HFF-Myc (cell line): Measurements from ENCODE around the gene CAMKK2.
"Not testable (repeated sequence)": the region's sequence is repeated elsewhere in the genome, so short reads cannot be mapped to it uniquely, and the experiment has no call there.

Source experiments
- DNase-seq: peaks from one replicate; pipeline ENCODE4 v3.0.0-alpha.2; 2011; ENCODE audit warnings: low read depth; ENCODE audit errors: extremely low read depth
- H3K4me3 ChIP-seq: replicated peaks from 2 replicates; pipeline ENCODE4 v1.5.1; 2011; ENCODE audit warnings: low read depth, mild to moderate bottlenecking, control low read depth, low read length
- CTCF ChIP-seq: IDR thresholded peaks from 2 replicates; pipeline ENCODE4 v1.5.1; 2012; ENCODE audit warnings: mild to moderate bottlenecking, low read depth, low read length, control low read depth; ENCODE audit errors: missing control alignments

CAMKK2 gene

DNA sequence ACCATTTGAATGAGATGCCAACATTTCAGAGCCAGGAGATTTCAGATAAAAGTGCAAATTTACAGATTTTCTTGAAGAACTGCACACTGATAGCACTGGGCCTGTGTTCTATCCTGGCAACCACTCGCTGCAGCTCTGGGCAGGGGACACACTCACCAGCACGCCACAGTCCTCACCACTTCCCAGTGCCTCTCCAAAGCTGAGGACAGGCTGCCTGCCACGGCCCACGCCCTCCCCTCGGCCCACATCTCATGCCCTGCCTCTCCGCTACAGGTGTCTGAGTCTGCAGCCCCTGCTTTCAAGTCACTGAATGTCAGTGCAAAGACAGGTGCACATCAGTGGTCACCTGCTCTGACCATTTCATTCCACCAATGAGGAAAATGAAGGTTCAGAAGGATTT lies 12.7 kb downstream of the CAMKK2 start:
- no peak for TF ChIP-seq CTCF
- no peak for DNase-seq
- H3K4me3 ChIP-seq: no peak overlapping the region

DNA sequence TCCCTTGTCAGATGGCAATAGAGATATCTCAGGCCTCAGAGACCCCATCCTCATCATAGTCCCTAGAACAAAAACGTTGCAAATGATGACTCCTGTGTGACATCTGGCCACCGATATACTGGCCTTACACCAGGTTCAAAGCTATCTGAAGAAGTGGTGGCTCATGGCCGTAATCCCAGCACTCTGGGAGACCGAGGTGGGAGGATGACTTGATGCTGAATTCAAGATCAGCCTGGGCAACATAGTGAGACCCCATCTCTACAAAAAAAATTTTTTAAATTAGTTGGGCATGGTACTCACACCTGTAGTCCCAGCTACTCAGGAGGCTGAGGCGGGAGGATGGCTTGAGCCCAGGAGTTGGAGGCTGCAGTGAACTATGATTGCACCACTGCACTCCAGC lies 13.1 kb downstream of the CAMKK2 start:
- H3K4me3 ChIP-seq: no peak overlapping the region
- TF ChIP-seq CTCF: no peak
- DNase-seq: no peak

DNA sequence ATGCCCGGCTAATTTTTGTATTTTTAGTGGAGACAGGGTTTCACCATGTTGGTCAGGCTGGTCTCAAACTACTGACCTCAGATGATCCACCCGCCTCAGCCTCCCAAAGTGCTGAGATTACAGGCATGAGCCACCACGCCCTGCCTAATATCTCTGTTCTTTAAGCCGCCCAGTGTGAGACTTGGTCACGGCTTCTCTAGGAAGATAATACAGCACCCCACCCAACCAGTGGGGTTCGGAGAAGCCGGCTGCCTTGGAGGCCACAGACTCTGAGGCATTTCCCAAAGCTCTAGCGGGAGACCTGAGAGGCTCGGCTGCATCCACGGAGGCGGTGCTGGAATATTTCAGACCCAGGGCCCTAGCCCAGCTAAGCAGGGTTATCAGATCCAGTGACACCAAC lies 13.6 kb downstream of the CAMKK2 start:
- not testable (repeated sequence) for H3K4me3 ChIP-seq, DNase-seq

DNA sequence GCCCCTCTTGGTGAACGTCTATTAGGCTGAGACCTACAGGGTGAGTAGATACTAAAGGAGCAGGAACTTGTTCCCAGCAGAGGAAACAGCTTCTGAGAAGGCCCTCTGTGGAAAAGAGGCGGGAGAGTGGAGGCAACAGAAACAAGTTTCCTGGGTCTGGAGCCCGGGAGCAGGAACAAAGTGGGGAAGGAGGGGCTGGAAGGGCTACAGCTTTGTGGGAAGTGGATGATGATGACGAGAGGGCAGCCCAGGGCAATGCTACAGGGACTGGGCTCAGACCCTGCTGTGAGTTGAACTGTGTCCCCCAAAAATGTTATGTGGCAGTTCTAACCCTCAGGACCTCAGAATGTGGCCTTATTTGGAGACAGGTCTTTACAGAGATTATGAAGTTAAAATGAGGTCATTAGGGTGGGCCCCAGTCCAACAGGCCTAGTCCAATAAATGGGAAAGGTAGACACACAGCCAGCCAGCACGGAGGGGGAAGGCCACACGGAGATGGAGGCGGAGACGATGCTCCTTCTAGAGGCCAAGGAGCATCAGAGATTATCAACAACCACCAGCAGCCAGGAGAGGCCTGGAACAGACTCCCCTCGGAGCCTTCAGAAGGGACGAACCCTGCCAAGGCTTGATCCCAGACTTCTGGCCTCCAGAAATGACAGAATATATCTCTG lies 14.3 kb downstream of the CAMKK2 start:
- H3K4me3 ChIP-seq: no peak overlapping the region
- DNase-seq: no peak
- no peak for TF ChIP-seq CTCF

DNA sequence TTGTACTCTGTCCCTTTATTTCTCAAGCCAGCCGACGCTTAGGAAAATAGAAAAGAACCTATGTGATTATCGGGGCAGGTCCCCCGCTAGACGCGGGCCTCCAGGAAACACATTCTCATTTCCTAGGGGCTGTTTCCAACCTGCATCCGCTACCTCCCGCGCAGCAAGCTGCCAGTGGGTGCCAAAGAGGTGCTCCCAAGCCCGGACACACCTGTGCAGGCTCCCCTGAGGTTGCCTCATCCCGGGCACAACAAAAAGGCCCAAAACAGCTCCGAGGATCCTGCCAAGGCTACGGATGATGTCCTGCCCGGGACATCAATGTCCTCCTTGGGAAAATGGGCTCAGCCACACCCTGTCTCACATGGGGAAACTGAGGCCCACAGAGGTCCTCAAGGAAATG lies 15.4 kb downstream of the CAMKK2 start:
- not testable (repeated sequence) for DNase-seq, H3K4me3 ChIP-seq

DNA sequence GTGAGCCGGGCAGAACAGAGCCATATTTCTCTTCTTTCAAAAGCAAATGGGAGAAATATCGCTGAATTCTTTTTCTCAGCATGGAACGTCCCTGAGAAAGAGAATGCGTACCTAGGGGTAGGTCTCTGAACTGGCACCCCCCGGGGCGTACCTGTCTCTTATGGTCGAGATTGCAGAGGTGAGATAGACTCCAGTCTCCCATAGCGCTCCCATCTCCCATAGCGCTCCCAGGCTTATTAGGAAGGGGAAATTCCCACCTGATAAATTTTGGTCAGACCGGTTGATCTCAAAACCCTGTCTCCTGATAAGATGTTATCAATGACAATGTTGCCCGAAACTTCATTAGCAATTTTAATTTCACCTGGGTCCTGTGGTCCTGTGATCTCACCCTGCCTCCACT lies 16.0 kb downstream of the CAMKK2 start:
- DNase-seq, H3K4me3 ChIP-seq: not testable (repeated sequence)

DNA sequence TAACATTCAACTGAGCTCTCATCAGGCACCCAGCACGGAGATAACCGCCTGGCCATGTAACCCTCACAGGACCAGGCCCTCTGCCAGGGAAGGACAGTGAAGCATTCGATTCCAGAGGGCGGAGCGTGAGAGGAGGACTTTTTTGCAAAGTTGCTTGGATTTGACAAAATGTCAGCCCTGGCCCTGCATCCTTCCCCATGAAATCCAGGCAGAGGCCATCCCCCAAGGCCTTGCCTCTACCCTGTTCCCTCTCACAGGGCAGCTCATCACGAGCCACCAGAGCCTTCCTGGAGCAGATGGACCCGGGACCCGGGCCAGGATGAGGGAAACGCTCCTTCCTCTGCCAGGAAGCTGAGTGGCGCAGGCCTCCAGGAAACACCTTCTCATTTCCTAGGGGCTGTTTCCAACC lies 17.0 kb downstream of the CAMKK2 start:
- no peak overlapping the region for H3K4me3 ChIP-seq
- no peak for TF ChIP-seq CTCF
- DNase-seq: no peak

DNA sequence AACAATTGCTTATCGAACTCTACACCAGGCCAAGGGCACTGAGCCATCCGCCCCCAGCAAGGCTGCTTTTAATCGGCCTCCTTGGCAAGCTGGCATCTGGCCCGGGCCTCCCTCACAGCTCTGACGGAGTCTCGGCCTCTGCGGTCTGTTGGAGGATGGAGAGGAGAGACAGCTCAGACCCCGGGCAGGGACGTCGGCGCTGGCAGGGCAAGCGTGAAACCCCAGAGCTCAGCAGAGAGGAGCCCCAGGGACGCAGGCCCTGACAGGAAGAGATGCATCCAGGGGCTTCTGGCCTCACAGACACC lies 17.5 kb downstream of the CAMKK2 start:
- no peak for DNase-seq
- H3K4me3 ChIP-seq: no peak overlapping the region
- no peak for TF ChIP-seq CTCF
